CD8-positive, alpha-beta memory T cell (primary cell): Measurements from ENCODE around the gene OPCML. TPM values are rescaled to one million over a fixed set of nuclear protein-coding genes. Genes with fewer than 3 reads are reported as not detected.

Experiments
- CTCF ChIA-PET: fragments of 350-600 bp; sonication (Branson Sonifier 250); formaldehyde crosslinking; loops from one replicate; lab custom pipeline; 2021; ENCODE audit warnings: antibody characterized with exemption; lab: Charles Lee
- POLR2A ChIA-PET: fragments of 350-600 bp; sonication (Branson Sonifier 250); formaldehyde crosslinking; loops from one replicate; lab custom pipeline; 2021; ENCODE audit warnings: antibody characterized with exemption; lab: Charles Lee
- DNase-seq, 5 donors: peaks; one replicate each; pipeline versions ENCODE4 v3.0.0 to v3.0.0-alpha.2; 2020 to 2022; ENCODE audit warnings: mixed read lengths in 1 of 5
- H3K27ac ChIP-seq: one replicate; pipeline ENCODE4 v1.7.0; 2013; ENCODE audit warnings: low read depth, mild to moderate bottlenecking, low read length, moderate library complexity
- H3K27me3 ChIP-seq: 2 replicates; pipeline ENCODE4 v1.7.0; 2013; ENCODE audit warnings: low read length, mild to moderate bottlenecking; ENCODE audit not compliant: insufficient read depth, poor library complexity, severe bottlenecking
- H3K36me3 ChIP-seq: 2 replicates; pipeline ENCODE4 v1.7.0; 2013; ENCODE audit warnings: mild to moderate bottlenecking, low read length, moderate library complexity; ENCODE audit not compliant: insufficient read depth
- H3K4me1 ChIP-seq: 2 replicates; pipeline ENCODE4 v1.7.0; 2013; ENCODE audit warnings: mild to moderate bottlenecking, low read length, moderate library complexity; ENCODE audit not compliant: insufficient read depth
- H3K4me3 ChIP-seq: 2 replicates; pipeline ENCODE4 v1.7.0; 2013; ENCODE audit warnings: mild to moderate bottlenecking, low read length
- H3K9me3 ChIP-seq: 2 replicates; pipeline ENCODE4 v1.7.0; 2013; ENCODE audit warnings: mild to moderate bottlenecking, low read length
- H3K27ac Mint-ChIP-seq, 8 donors: one replicate each; pipeline ENCODE4 v1.8.0; 2020 to 2021; ENCODE audit warnings: mixed read lengths in 8 of 8, mild to moderate bottlenecking in 6 of 8, inconsistent platforms in 3 of 8, moderate library complexity in 3 of 8
- H3K27me3 Mint-ChIP-seq, 2 donors: one replicate each; pipeline ENCODE4 v1.8.0; 2020 to 2021; ENCODE audit warnings: mixed read lengths in 2 of 2, mild to moderate bottlenecking in 1 of 2, moderate library complexity in 1 of 2
- H3K36me3 Mint-ChIP-seq, 3 donors: one replicate each; pipeline ENCODE4 v1.8.0; 2020 to 2021; ENCODE audit warnings: mixed read lengths in 3 of 3, inconsistent platforms in 1 of 3, mild to moderate bottlenecking in 1 of 3
- H3K4me1 Mint-ChIP-seq, 3 donors: one replicate each; pipeline ENCODE4 v1.8.0; 2020 to 2021; ENCODE audit warnings: mixed read lengths in 3 of 3, inconsistent platforms in 1 of 3, mild to moderate bottlenecking in 1 of 3
- H3K4me3 Mint-ChIP-seq, 7 donors: one replicate each; pipeline ENCODE4 v1.8.0; 2020 to 2021; ENCODE audit warnings: mixed read lengths in 7 of 7, mild to moderate bottlenecking in 6 of 7, moderate library complexity in 4 of 7, inconsistent platforms in 2 of 7
- H3K9me3 Mint-ChIP-seq, 5 donors: one replicate each; pipeline ENCODE4 v1.8.0; 2020 to 2022; ENCODE audit warnings: mixed read lengths in 5 of 5, mild to moderate bottlenecking in 3 of 5, moderate library complexity in 2 of 5, inconsistent platforms in 1 of 5
- polyA plus RNA-seq: library from polyadenylated mRNA; unstranded; fragments of 300-500 nt; fragmentation: Illumina TruSeq; gene quantifications from one replicate; pipeline ENCODE4 v1.2.3, GENCODE V29; 2021
- total RNA-seq, 2 experiments: library from RNA; stranded (reverse); gene quantifications; one replicate each; pipeline ENCODE4 v1.2.3, GENCODE V29; 2021

OPCML gene
- total and polyA plus RNA-seq, 3 experiments from 2014 or later, result not detected

GRCh38 chr11:132780046-132780445 lies 752.3 kb downstream of the OPCML start:
- no peaks in the 10 kb centered on the region for H3K36me3 Mint-ChIP-seq

DNA sequence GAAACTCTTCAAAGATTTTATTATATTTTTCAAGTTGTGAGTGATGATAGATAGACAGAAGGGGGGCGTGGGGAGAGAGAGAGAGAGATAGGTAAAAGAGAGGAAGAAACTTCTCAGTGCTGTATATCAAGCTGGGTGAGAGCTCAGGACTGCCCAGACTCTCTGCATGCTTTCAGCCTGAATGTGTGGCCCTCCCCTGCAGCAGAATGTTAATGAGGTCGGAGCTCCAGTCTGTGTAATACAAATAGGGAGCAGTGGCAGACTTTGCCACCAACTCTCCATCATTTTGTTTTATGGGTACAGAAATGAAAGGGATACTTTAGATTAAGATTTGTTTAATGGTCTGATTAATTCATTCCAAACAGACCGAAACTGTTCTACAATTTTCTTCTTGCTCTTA lies 752.8 kb downstream of the OPCML start:
- H3K4me1 ChIP-seq, result no peaks in the 10 kb centered on the region
- no peak overlapping the region for H3K4me3 Mint-ChIP-seq
- H3K27ac Mint-ChIP-seq, result no peak overlapping the region
- H3K27me3 Mint-ChIP-seq, result peaks cover 0 to 5% of the 10 kb centered on the region in 2 donors
- H3K4me3 ChIP-seq, result no peak overlapping the region
- no peaks in the 10 kb centered on the region for H3K27me3 ChIP-seq
- POLR2A ChIA-PET, result no interaction called here
- peaks cover 0 to 5% (median 0%) of the 10 kb centered on the region in 3 donors for H3K4me1 Mint-ChIP-seq
- no peak overlapping the region for H3K27ac ChIP-seq
- H3K9me3 ChIP-seq, result no peaks in the 10 kb centered on the region
- peaks cover 0 to 5% (median 0%) of the 10 kb centered on the region in 5 donors for H3K9me3 Mint-ChIP-seq
- CTCF ChIA-PET, result no interaction called here
- no peaks in the 10 kb centered on the region for H3K36me3 Mint-ChIP-seq
- no peak for DNase-seq
- H3K36me3 ChIP-seq, result no peaks in the 10 kb centered on the region

More at GRCh38 chr11:132780046-132780445, 752.3 kb downstream of the OPCML start:
- H3K27ac ChIP-seq, result no peak overlapping the region
- POLR2A ChIA-PET, result no interaction called here
- Mint-ChIP-seq H3K27ac (no peak overlapping the region), H3K4me3 (no peak overlapping the region), H3K9me3 (peaks cover 0 to 4% (median 0%) of the 10 kb centered on the region in 5 donors), H3K4me1 (peaks cover 0 to 5% (median 0%) of the 10 kb centered on the region in 3 donors), H3K27me3 (peaks cover 0 to 4% of the 10 kb centered on the region in 2 donors)
- H3K4me1 ChIP-seq, result no peaks in the 10 kb centered on the region
- CTCF ChIA-PET, result no interaction called here
- no peaks in the 10 kb centered on the region for H3K27me3 ChIP-seq
- no peaks in the 10 kb centered on the region for H3K36me3 ChIP-seq
- H3K4me3 ChIP-seq, result no peak overlapping the region
- H3K9me3 ChIP-seq, result no peaks in the 10 kb centered on the region
- no peak for DNase-seq

- Histone ChIP-seq H3K4me1 (no peaks in the 10 kb centered on the region), H3K36me3 (no peaks in the 10 kb centered on the region), H3K4me3 (no peak overlapping the region), H3K27me3 (no peaks in the 10 kb centered on the region), H3K9me3 (no peaks in the 10 kb centered on the region), H3K27ac (no peak overlapping the region)
- H3K4me1 Mint-ChIP-seq, result peaks cover 2 to 16% (median 3%) of the 10 kb centered on the region in 3 donors
- peaks cover 0 to 7% (median 0%) of the 10 kb centered on the region in 5 donors for H3K9me3 Mint-ChIP-seq
- ChIA-PET CTCF (interaction anchor here (0.7 to 1.4 kb wide), 2 partner anchors 11 to 13 kb away, joined by 3 to 4 read pairs; no protein-coding TSS in a partner anchor), POLR2A (no interaction called here)
- peaks cover 0 to 6% of the 10 kb centered on the region in 2 donors for H3K27me3 Mint-ChIP-seq
- H3K4me3 Mint-ChIP-seq, result no peak overlapping the region
- no peak for DNase-seq
- H3K36me3 Mint-ChIP-seq, result no peaks in the 10 kb centered on the region
- H3K27ac Mint-ChIP-seq, result peak overlapping the region in 2 of 8 donors; percentile 23 to 79
These were observed 755.0 kb downstream of the OPCML start for GRCh38 chr11:132777067-132777975.

DNA sequence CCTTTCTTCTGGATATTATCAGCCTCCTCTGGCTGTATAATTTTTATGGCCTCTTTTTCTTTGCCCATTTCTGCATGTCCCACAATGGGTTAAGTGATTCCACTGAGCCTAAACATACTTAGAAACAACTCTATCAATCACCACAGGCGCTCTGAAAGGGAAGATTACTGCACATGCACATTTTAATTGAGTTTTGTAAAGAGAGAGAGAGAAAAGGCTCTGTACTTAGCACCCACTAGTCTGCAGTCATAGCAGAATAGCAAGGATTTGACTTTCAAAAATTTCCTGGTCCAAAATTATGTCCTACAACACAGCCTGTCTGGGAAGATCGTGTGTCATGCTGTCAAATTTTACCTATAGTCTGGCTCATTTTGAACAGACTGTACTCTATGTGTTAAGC lies 758.5 kb downstream of the OPCML start:
- POLR2A ChIA-PET, result no interaction called here
- H3K4me1 Mint-ChIP-seq, result peaks cover 2 to 16% (median 3%) of the 10 kb centered on the region in 3 donors
- no peak overlapping the region for H3K27ac Mint-ChIP-seq

GRCh38 chr11:132772703-132773545 lies 759.4 kb downstream of the OPCML start:
- H3K36me3 ChIP-seq, result no peaks in the 10 kb centered on the region
- H3K27ac ChIP-seq, result no peak overlapping the region
- H3K9me3 ChIP-seq, result no peaks in the 10 kb centered on the region
- Mint-ChIP-seq H3K4me3 (peak overlapping the region in 5 of 7 donors; percentile 16 to 63 (median 44)), H3K36me3 (no peaks in the 10 kb centered on the region), H3K4me1 (peaks cover 2 to 16% (median 3%) of the 10 kb centered on the region in 3 donors), H3K27me3 (peaks cover 0 to 3% of the 10 kb centered on the region in 2 donors), H3K27ac (peak overlapping the region in 1 of 8 donors; percentile 78), H3K9me3 (peaks cover 0 to 10% (median 2%) of the 10 kb centered on the region in 5 donors)
- H3K4me3 ChIP-seq, result no peak overlapping the region
- DNase-seq, result no peak
- no peaks in the 10 kb centered on the region for H3K27me3 ChIP-seq
- ChIA-PET POLR2A (no interaction called here), CTCF (no interaction called here)
- H3K4me1 ChIP-seq, result no peaks in the 10 kb centered on the region

More for the DNA sequence above, 758.5 kb downstream of the OPCML start:
- Histone ChIP-seq H3K27ac (no peak overlapping the region), H3K36me3 (no peaks in the 10 kb centered on the region), H3K4me1 (no peaks in the 10 kb centered on the region), H3K4me3 (no peak overlapping the region), H3K27me3 (no peaks in the 10 kb centered on the region), H3K9me3 (no peaks in the 10 kb centered on the region)
- H3K9me3 Mint-ChIP-seq, result peaks cover 0 to 5% (median 2%) of the 10 kb centered on the region in 5 donors
- H3K4me3 Mint-ChIP-seq, result no peak overlapping the region
- peaks cover 0 to 3% of the 10 kb centered on the region in 2 donors for H3K27me3 Mint-ChIP-seq
- CTCF ChIA-PET, result no interaction called here
- no peaks in the 10 kb centered on the region for H3K36me3 Mint-ChIP-seq
- no peak for DNase-seq

DNA sequence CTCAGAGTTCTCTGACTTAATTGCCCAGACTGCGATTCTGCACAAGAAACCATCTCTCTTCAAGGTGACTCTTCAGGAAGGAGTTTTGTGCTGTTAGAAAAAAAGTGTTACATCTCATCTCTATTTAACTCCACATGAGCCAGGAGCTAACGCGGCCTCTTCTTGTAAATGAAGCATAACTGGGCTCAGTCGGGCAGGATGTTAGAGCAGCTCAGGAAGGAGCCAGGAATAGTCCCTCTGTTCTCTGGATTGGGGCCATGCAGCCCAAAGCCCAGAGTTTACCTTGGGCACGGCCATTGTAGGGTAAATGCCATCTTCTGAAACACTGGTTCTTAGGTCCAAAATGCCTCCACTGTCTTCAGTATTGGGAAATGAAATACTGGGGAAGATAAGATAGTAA lies 760.6 kb downstream of the OPCML start:
- no peak overlapping the region for H3K27ac ChIP-seq
- no peaks in the 10 kb centered on the region for H3K36me3 Mint-ChIP-seq
- H3K9me3 Mint-ChIP-seq, result peaks cover 0 to 10% (median 2%) of the 10 kb centered on the region in 5 donors
- H3K4me1 ChIP-seq, result no peaks in the 10 kb centered on the region
- no peak overlapping the region for H3K27ac Mint-ChIP-seq
- no peaks in the 10 kb centered on the region for H3K36me3 ChIP-seq
- no peak overlapping the region for H3K4me3 Mint-ChIP-seq
- CTCF ChIA-PET, result no interaction called here
- no peaks in the 10 kb centered on the region for H3K27me3 ChIP-seq
- no peak for DNase-seq
- H3K4me3 ChIP-seq, result no peak overlapping the region
- POLR2A ChIA-PET, result no interaction called here
- H3K9me3 ChIP-seq, result no peaks in the 10 kb centered on the region
- H3K27me3 Mint-ChIP-seq, result peaks cover 0 to 3% of the 10 kb centered on the region in 2 donors
- peaks cover 2 to 15% (median 3%) of the 10 kb centered on the region in 3 donors for H3K4me1 Mint-ChIP-seq

- peaks cover 0 to 10% (median 2%) of the 10 kb centered on the region in 5 donors for H3K9me3 Mint-ChIP-seq
- H3K4me1 Mint-ChIP-seq, result peaks cover 2 to 11% (median 3%) of the 10 kb centered on the region in 3 donors
- Histone ChIP-seq H3K4me1 (no peaks in the 10 kb centered on the region), H3K27ac (no peak overlapping the region), H3K9me3 (no peaks in the 10 kb centered on the region), H3K27me3 (no peaks in the 10 kb centered on the region), H3K4me3 (no peak overlapping the region), H3K36me3 (no peaks in the 10 kb centered on the region)
- CTCF ChIA-PET, result no interaction called here
- no peaks in the 10 kb centered on the region for H3K36me3 Mint-ChIP-seq
- POLR2A ChIA-PET, result no interaction called here
- H3K27me3 Mint-ChIP-seq, result peaks cover 0 to 3% of the 10 kb centered on the region in 2 donors
- no peak for DNase-seq
- no peak overlapping the region for H3K27ac Mint-ChIP-seq
- H3K4me3 Mint-ChIP-seq, result no peak overlapping the region
These were observed 761.3 kb downstream of the OPCML start for GRCh38 chr11:132770829-132771530.
